CD14-positive monocyte (primary cell): Measurements from ENCODE around the gene SERPINB5. TPM values are rescaled to one million over a fixed set of nuclear protein-coding genes. Genes with fewer than 3 reads are reported as not detected.

Experiments used
- DNase-seq, 3 donors: peaks; one replicate each; pipeline ENCODE4 v3.0.0-alpha.2; 2011 to 2022
- H2AFZ ChIP-seq: 2 replicates; pipeline ENCODE4 v1.6.0; 2012; ENCODE audit warnings: mild to moderate bottlenecking, low read depth, low read length, inconsistent platforms; ENCODE audit not compliant: insufficient read depth, poor library complexity, severe bottlenecking
- H3K27ac ChIP-seq, 2 donors: 1 replicate in 1 of 2; 2 replicates in 1 of 2; pipeline ENCODE4 v1.5.1; 2012 to 2013; ENCODE audit warnings: low read length in 2 of 2, control low read depth in 1 of 2, inconsistent platforms in 1 of 2, low read depth in 1 of 2, mild to moderate bottlenecking in 1 of 2
- H3K27me3 ChIP-seq, 2 donors: one replicate each; pipeline versions ENCODE4 v1.6.0 to v1.6.1; 2011 to 2013; ENCODE audit warnings: low read length in 2 of 2; ENCODE audit not compliant: control insufficient read depth in 2 of 2, insufficient read depth in 2 of 2
- H3K36me3 ChIP-seq, 2 donors: replicated peaks in 1 of 2; 1 replicate in 1 of 2; 2 replicates in 1 of 2; pipeline versions ENCODE4 v1.5.1 to v1.6.1; 2012 to 2013; ENCODE audit warnings: low read length in 2 of 2, control low read depth in 1 of 2, inconsistent platforms in 1 of 2, mild to moderate bottlenecking in 1 of 2; ENCODE audit not compliant: insufficient read depth in 2 of 2, control insufficient read depth in 1 of 2
- H3K4me1 ChIP-seq, 2 donors: 1 replicate in 1 of 2; 2 replicates in 1 of 2; pipeline versions ENCODE4 v1.5.1 to v1.6.1; 2012 to 2013; ENCODE audit warnings: low read length in 2 of 2, control low read depth in 1 of 2, inconsistent platforms in 1 of 2, mild to moderate bottlenecking in 1 of 2, moderate library complexity in 1 of 2; ENCODE audit not compliant: insufficient read depth in 2 of 2, control insufficient read depth in 1 of 2
- H3K4me2 ChIP-seq: replicated peaks from 2 replicates; pipeline ENCODE3; 2012; ENCODE audit warnings: low read length, moderate library complexity, mild to moderate bottlenecking; ENCODE audit not compliant: poor library complexity, severe bottlenecking; ENCODE audit errors: extremely low read depth
- H3K4me3 ChIP-seq, 3 experiments: fragments of 200-600 bp in 1 of 3; sonication (generic) in 1 of 3; replicated peaks in 1 of 3; 1 replicate in 2 of 3; 2 replicates in 1 of 3; pipeline ENCODE4 v1.5.1; 2011 to 2013; ENCODE audit warnings: low read length in 3 of 3, mild to moderate bottlenecking in 3 of 3, control low read depth in 2 of 3, low read depth in 2 of 3, inconsistent platforms in 1 of 3, moderate library complexity in 1 of 3
- H3K79me2 ChIP-seq: 2 replicates; pipeline ENCODE4 v1.6.0; 2012; ENCODE audit warnings: mild to moderate bottlenecking, control low read depth, inconsistent platforms, low read length, moderate library complexity; ENCODE audit not compliant: insufficient read depth
- H3K9ac ChIP-seq: 2 replicates; pipeline ENCODE4 v1.6.0; 2017; ENCODE audit warnings: low read length, mild to moderate bottlenecking; ENCODE audit not compliant: insufficient read depth, poor library complexity, severe bottlenecking
- H3K9me3 ChIP-seq, 2 donors: replicated peaks in 1 of 2; 1 replicate in 1 of 2; 2 replicates in 1 of 2; pipeline versions ENCODE4 v1.5.1 to v1.6.1; 2012 to 2013; ENCODE audit warnings: low read length in 2 of 2, control low read depth in 1 of 2; ENCODE audit not compliant: control insufficient read depth in 1 of 2, insufficient read depth in 1 of 2
- H4K20me1 ChIP-seq: 2 replicates; pipeline ENCODE4 v1.6.0; 2012; ENCODE audit warnings: mild to moderate bottlenecking, low read length, control low read depth, moderate library complexity; ENCODE audit not compliant: insufficient read depth
- H3K27ac Mint-ChIP-seq, 7 donors: one replicate each; pipeline ENCODE4 v1.8.0; 2020; ENCODE audit warnings: mild to moderate bottlenecking in 7 of 7, mixed read lengths in 7 of 7, moderate library complexity in 6 of 7, inconsistent platforms in 2 of 7
- H3K27me3 Mint-ChIP-seq, 3 donors: one replicate each; pipeline ENCODE4 v1.8.0; 2021 to 2022; ENCODE audit warnings: low read depth in 3 of 3, mild to moderate bottlenecking in 3 of 3, mixed read lengths in 3 of 3, moderate library complexity in 3 of 3, inconsistent platforms in 1 of 3
- H3K36me3 Mint-ChIP-seq, 2 donors: one replicate each; pipeline ENCODE4 v1.8.0; 2020; ENCODE audit warnings: mixed read lengths in 2 of 2, inconsistent platforms in 1 of 2, mild to moderate bottlenecking in 1 of 2
- H3K4me1 Mint-ChIP-seq: one replicate; pipeline ENCODE4 v1.8.0; 2020; ENCODE audit warnings: mild to moderate bottlenecking, mixed read lengths
- H3K4me3 Mint-ChIP-seq, 2 donors: one replicate each; pipeline ENCODE4 v1.8.0; 2020; ENCODE audit warnings: mild to moderate bottlenecking in 2 of 2, mixed read lengths in 2 of 2, moderate library complexity in 1 of 2
- H3K9me3 Mint-ChIP-seq, 7 donors: one replicate each; pipeline ENCODE4 v1.8.0; 2020 to 2022; ENCODE audit warnings: mixed read lengths in 7 of 7, mild to moderate bottlenecking in 6 of 7, moderate library complexity in 6 of 7, inconsistent platforms in 2 of 7
- WGBS: methylation state at CpG from one replicate; pipeline ENCODE4 v1.1.5; 2013; ENCODE audit warnings: missing lambda C conversion rate; ENCODE audit not compliant: insufficient coverage; 5-methylcytosine and 5-hydroxymethylcytosine counted together
- intact Hi-C, 2 donors: fragments of 100-400 bp; cut with micrococcal nuclease; formaldehyde crosslinking; loops; one replicate each; pipeline versions ENCODE4 v1.15.0 to v1.15.1; 2023
- polyA plus RNA-seq, 3 donors: library from polyadenylated mRNA; depleted of rRNA in 1 of 3; unstranded in 2 of 3; stranded (reverse) in 1 of 3; fragments of 300-500 nt in 2 of 3; fragments of >200 nt in 1 of 3; fragmentation: Illumina TruSeq in 2 of 3; gene quantifications; 1 replicate in 2 of 3; 2 replicates in 1 of 3; pipeline ENCODE4 v1.2.3, GENCODE V29; 2012 to 2021
- TF ChIP-seq, protein P1 (sequence below): fragments of 200-600 bp; IDR thresholded peaks from one replicate; pipeline ENCODE4 v1.8.0; 2022; ENCODE audit warnings: antibody characterized with exemption, mild to moderate bottlenecking

SERPINB5 gene
- polyA plus RNA-seq, 3 donors: not detected

DNA sequence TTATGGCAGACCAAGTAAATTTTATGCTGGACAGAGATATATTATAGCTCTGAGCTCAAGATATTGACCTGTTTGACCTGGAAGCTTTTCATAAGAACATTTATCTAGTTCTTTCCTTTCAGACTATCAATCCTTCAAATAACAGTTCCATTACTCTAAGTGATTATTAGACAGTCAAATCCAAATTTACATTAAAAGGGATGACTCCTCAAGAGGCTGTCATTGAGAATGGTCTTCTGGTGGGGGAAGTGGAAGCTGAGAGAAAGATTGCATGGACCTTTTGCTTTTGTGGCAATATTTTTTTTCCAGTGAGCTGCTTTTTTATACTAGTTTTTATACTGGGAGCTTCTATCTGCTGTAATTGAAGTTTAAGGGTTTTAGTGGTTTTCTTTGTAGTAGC is 50.5 kb downstream of the SERPINB5 start:
- Mint-ChIP-seq H3K9me3 (peaks cover 0 to 2% (median 0%) of the 10 kb centered on the region in 7 donors), H3K4me1 (peaks cover 6% of the 10 kb centered on the region)
- intact Hi-C loops: no loop called here

DNA sequence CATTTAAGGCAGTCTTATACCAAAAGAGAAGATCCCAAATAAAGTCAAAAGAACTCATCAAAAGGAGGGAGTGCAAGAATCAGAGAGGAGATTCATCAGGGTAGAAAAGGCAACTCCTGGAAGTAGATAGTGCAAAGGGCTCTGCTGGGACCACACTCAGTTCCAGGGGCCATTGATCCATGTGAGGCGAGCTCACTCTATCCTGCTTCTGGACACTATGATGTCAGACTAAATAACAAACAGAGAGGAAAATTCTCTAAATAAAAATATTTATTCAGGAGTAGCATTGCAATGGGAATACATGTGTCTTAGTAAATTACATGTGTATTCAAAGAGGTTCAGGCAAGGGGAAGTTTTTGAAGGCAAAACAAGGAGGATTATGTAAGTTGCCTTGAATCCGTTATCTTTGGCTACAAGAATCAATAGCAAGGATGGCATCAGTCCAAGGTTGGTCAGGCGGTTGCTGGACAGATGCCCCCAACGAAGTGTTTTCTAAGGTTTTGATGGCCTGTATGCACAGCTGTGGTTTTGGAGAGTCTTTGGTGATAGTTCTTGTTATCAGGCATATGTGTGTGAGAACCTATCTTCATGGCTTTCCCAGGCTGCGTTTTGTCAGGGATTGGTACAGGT is 52.2 kb downstream of the SERPINB5 start:
- DNase-seq: no peak
- no peaks in the 10 kb centered on the region for H4K20me1 ChIP-seq
- H3K4me1 ChIP-seq: peaks cover 4 to 8% of the 10 kb centered on the region in 2 donors
- TF ChIP-seq, protein P1, sequence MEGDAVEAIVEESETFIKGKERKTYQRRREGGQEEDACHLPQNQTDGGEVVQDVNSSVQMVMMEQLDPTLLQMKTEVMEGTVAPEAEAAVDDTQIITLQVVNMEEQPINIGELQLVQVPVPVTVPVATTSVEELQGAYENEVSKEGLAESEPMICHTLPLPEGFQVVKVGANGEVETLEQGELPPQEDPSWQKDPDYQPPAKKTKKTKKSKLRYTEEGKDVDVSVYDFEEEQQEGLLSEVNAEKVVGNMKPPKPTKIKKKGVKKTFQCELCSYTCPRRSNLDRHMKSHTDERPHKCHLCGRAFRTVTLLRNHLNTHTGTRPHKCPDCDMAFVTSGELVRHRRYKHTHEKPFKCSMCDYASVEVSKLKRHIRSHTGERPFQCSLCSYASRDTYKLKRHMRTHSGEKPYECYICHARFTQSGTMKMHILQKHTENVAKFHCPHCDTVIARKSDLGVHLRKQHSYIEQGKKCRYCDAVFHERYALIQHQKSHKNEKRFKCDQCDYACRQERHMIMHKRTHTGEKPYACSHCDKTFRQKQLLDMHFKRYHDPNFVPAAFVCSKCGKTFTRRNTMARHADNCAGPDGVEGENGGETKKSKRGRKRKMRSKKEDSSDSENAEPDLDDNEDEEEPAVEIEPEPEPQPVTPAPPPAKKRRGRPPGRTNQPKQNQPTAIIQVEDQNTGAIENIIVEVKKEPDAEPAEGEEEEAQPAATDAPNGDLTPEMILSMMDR: no peak
- Mint-ChIP-seq H3K4me3 (no peak overlapping the region), H3K4me1 (peaks cover 6% of the 10 kb centered on the region), H3K27me3 (peaks cover 0 to 5% (median 0%) of the 10 kb centered on the region in 3 donors), H3K36me3 (no peaks in the 10 kb centered on the region), H3K27ac (no peak overlapping the region), H3K9me3 (peaks cover 0 to 4% (median 0%) of the 10 kb centered on the region in 7 donors)
- H3K4me3 ChIP-seq: no peak overlapping the region
- no peaks in the 10 kb centered on the region for H3K79me2 ChIP-seq
- H3K9ac ChIP-seq: no peak overlapping the region
- H3K9me3 ChIP-seq: no peaks in the 10 kb centered on the region
- no peaks in the 10 kb centered on the region for H3K36me3 ChIP-seq
- H2AFZ ChIP-seq: no peak overlapping the region
- intact Hi-C loops: no loop called here
- no peaks in the 10 kb centered on the region for H3K27me3 ChIP-seq
- H3K4me2 ChIP-seq: no peak overlapping the region
- WGBS: 93% methylated on average over 4 of the region's 5 CpGs
- H3K27ac ChIP-seq: no peak overlapping the region

More for the DNA sequence above, 50.5 kb downstream of the SERPINB5 start:
- Histone ChIP-seq H3K9me3 (no peaks in the 10 kb centered on the region), H3K36me3 (no peaks in the 10 kb centered on the region), H3K4me2 (no peak overlapping the region), H3K27ac (no peak overlapping the region), H3K4me1 (peaks cover 4 to 8% of the 10 kb centered on the region in 2 donors), H3K27me3 (no peaks in the 10 kb centered on the region), H3K79me2 (no peaks in the 10 kb centered on the region), H4K20me1 (no peaks in the 10 kb centered on the region), H3K4me3 (no peak overlapping the region), H3K9ac (no peak overlapping the region), H2AFZ (no peak overlapping the region)
- TF ChIP-seq, protein P1: no peak
- H3K36me3 Mint-ChIP-seq: no peaks in the 10 kb centered on the region
- DNase-seq: no peak
- H3K4me3 Mint-ChIP-seq: no peak overlapping the region
- peaks cover 0 to 5% (median 0%) of the 10 kb centered on the region in 3 donors for H3K27me3 Mint-ChIP-seq
- no peak overlapping the region for H3K27ac Mint-ChIP-seq
